ENCODE results near the gene MATR3.

GRCh38 chr5:139358064-139358463, 64.5 kb downstream of the MATR3 start:
- TF ChIP-seq EZH2 (IDR thresholded peaks at IDR 0.05; ENCODE audit: low read length, missing control alignments) (no peak), CTCF (conservative IDR thresholded peaks at IDR 0.05 in 1 of 2, IDR thresholded peaks at IDR 0.05 in 1 of 2; ENCODE audit: low read depth in 1 of 2, low read length in 2 of 2) (no peak)

Measured in fibroblast of lung (primary cell).